ENCODE results near the gene COQ10A. TPM values are rescaled to one million over a fixed set of nuclear protein-coding genes. Genes with fewer than 3 reads are reported as not detected.
A peak's percentile ranks its signal among the peaks of the same experiment; 100 is the strongest.

The COQ10A gene
- total RNA-seq (10 to 100 TPM in 1 of 2 donors, 1 to 10 TPM in 1; 9.4 to 10.9 TPM), polyA plus RNA-seq (ENCODE audit: insufficient read length in 6 of 6) (10 to 100 TPM; 13.6 to 19.8 (median 14.8) TPM)
- long read RNA-seq, donor 1, partial matches to known transcripts = 0 of 8 reads
- long read RNA-seq, donor 1, other reads (novel, unspliced or antisense) = 0 of 8 reads
- long read RNA-seq, donor 2, partial matches to known transcripts = 26 of 75 reads
- long read RNA-seq, donor 2, other reads (novel, unspliced or antisense) = 43 of 75 reads
- long read RNA-seq, donor 3, partial matches to known transcripts = 0 of 3 reads
- long read RNA-seq, donor 3, other reads (novel, unspliced or antisense) = 0 of 3 reads
- long read RNA-seq, donor 4, transcript COQ10A-201 (5 exons, 1,652 nt) = major isoform, 5 of 9 reads
- long read RNA-seq, donor 4, partial matches to known transcripts = 0 of 9 reads
- long read RNA-seq, donor 4, other reads (novel, unspliced or antisense) = 1 of 9 reads
- long read RNA-seq, donor 5, partial matches to known transcripts = 0 of 5 reads
- long read RNA-seq, donor 5, other reads (novel, unspliced or antisense) = 0 of 5 reads
- long read RNA-seq, donor 6, partial matches to known transcripts = 0 of 6 reads
- long read RNA-seq, donor 6, other reads (novel, unspliced or antisense) = 0 of 6 reads
- long read RNA-seq, donor 7, partial matches to known transcripts = 0 of 6 reads
- long read RNA-seq, donor 7, other reads (novel, unspliced or antisense) = 0 of 6 reads
- long read RNA-seq, donor 8, partial matches to known transcripts = 0 of 4 reads
- long read RNA-seq, donor 8, other reads (novel, unspliced or antisense) = 0 of 4 reads
- long read RNA-seq, donor 9 = 0 reads
- long read RNA-seq, donor 10, transcript COQ10A-201 (5 exons, 1,652 nt) = major isoform, 6 of 6 reads
- long read RNA-seq, donor 10, partial matches to known transcripts = 0 of 6 reads
- long read RNA-seq, donor 10, other reads (novel, unspliced or antisense) = 0 of 6 reads
- long read RNA-seq, donor 11, partial matches to known transcripts = 0 of 8 reads
- long read RNA-seq, donor 11, other reads (novel, unspliced or antisense) = 0 of 8 reads
- long read RNA-seq, donor 12, partial matches to known transcripts = 0 of 2 reads
- long read RNA-seq, donor 12, other reads (novel, unspliced or antisense) = 0 of 2 reads

GRCh38 chr12:56266693-56267442, at the start of gene COQ10A:
Gene COQ10A (plus strand): TSS chr12:56266942. CDS start chr12:56267119, 177 bp downstream.
- Histone ChIP-seq H3K4me3 (peak within 1 kb of the TSS; percentile 68 to 79), H3K27me3 (no peaks in the 10 kb centered on the region), H3K36me3 (peaks cover 0 to 16% of the 10 kb centered on the region in 2 donors), H3K4me1 (peaks cover 4 to 18% of the 10 kb centered on the region in 2 donors), H3K9me3 (no peaks in the 10 kb centered on the region), H3K27ac (peak within 1 kb of the TSS; percentile 93 to 94)
- DNase-seq (peak; percentile 88 to 95 (median 92)), ATAC-seq (peak; percentile 98)
- peak; percentile 41 to 56 for TF ChIP-seq CTCF (IDR thresholded peaks at IDR 0.05)
- intact Hi-C loops (cut with DNase I) = no loop called here

GRCh38 chr12:56219840-56220239, 46.9 kb upstream of the COQ10A start:
- peak overlapping the region in 1 of 2 donors; percentile 99 for H3K27ac ChIP-seq
- TF ChIP-seq CTCF (IDR thresholded peaks at IDR 0.05) = no peak
- peaks cover 0 to 26% of the 10 kb centered on the region in 2 donors for H3K36me3 ChIP-seq
- H3K9me3 ChIP-seq = no peaks in the 10 kb centered on the region
- intact Hi-C loops (cut with DNase I) = no loop called here
- peaks cover 14 to 48% of the 10 kb centered on the region in 2 donors for H3K4me1 ChIP-seq
- no peaks in the 10 kb centered on the region for H3K27me3 ChIP-seq
- peak overlapping the region in 1 of 2 donors; percentile 77 for H3K4me3 ChIP-seq
- DNase-seq (no peak), ATAC-seq (no peak)

- no peaks in the 10 kb centered on the region for H3K9me3 ChIP-seq
- peaks cover 0 to 17% of the 10 kb centered on the region in 2 donors for H3K36me3 ChIP-seq
- intact Hi-C loops (cut with DNase I) = no loop called here
- DNase-seq (peak in 1 of 4 donors; percentile 16), ATAC-seq (peak; percentile 2)
- no peak for TF ChIP-seq CTCF (IDR thresholded peaks at IDR 0.05)
- H3K27ac ChIP-seq = peak overlapping the region; percentile 96 to 99
- H3K4me3 ChIP-seq = peak overlapping the region; percentile 74 to 77
- no peaks in the 10 kb centered on the region for H3K27me3 ChIP-seq
- H3K4me1 ChIP-seq = peaks cover 14 to 52% of the 10 kb centered on the region in 2 donors
Measured at GRCh38 chr12:56220611-56221231, 46.0 kb upstream of the COQ10A start.

- Histone ChIP-seq H3K27me3 (no peaks in the 10 kb centered on the region), H3K27ac (peak overlapping the region; percentile 96 to 99), H3K4me3 (peak overlapping the region; percentile 74 to 77), H3K9me3 (no peaks in the 10 kb centered on the region), H3K4me1 (peaks cover 14 to 52% of the 10 kb centered on the region in 2 donors), H3K36me3 (peaks cover 0 to 12% of the 10 kb centered on the region in 2 donors)
- ATAC-seq (peak; percentile 15), DNase-seq (peak in 3 of 4 donors; percentile 53 to 82 (median 81))
- intact Hi-C loops (cut with DNase I) = no loop called here
- TF ChIP-seq CTCF (IDR thresholded peaks at IDR 0.05) = no peak
Measured at GRCh38 chr12:56221232-56221756, 45.4 kb upstream of the COQ10A start.
